CD14-positive monocyte (primary cell): ENCODE results near the gene CACUL1. TPM values are rescaled to one million over a fixed set of nuclear protein-coding genes. Genes with fewer than 3 reads are reported as not detected.

ENCODE experiments used
- DNase-seq, 3 donors: peaks; one replicate each; pipeline ENCODE4 v3.0.0-alpha.2; 2011 to 2022
- H2AFZ ChIP-seq: 2 replicates; pipeline ENCODE4 v1.6.0; 2012; ENCODE audit warnings: mild to moderate bottlenecking, low read depth, low read length, inconsistent platforms; ENCODE audit not compliant: insufficient read depth, poor library complexity, severe bottlenecking
- H3K27ac ChIP-seq, 2 donors: 1 replicate in 1 of 2; 2 replicates in 1 of 2; pipeline ENCODE4 v1.5.1; 2012 to 2013; ENCODE audit warnings: low read length in 2 of 2, control low read depth in 1 of 2, inconsistent platforms in 1 of 2, low read depth in 1 of 2, mild to moderate bottlenecking in 1 of 2
- H3K27me3 ChIP-seq, 2 donors: one replicate each; pipeline versions ENCODE4 v1.6.0 to v1.6.1; 2011 to 2013; ENCODE audit warnings: low read length in 2 of 2; ENCODE audit not compliant: control insufficient read depth in 2 of 2, insufficient read depth in 2 of 2
- H3K36me3 ChIP-seq, 2 donors: replicated peaks in 1 of 2; 1 replicate in 1 of 2; 2 replicates in 1 of 2; pipeline versions ENCODE4 v1.5.1 to v1.6.1; 2012 to 2013; ENCODE audit warnings: low read length in 2 of 2, control low read depth in 1 of 2, inconsistent platforms in 1 of 2, mild to moderate bottlenecking in 1 of 2; ENCODE audit not compliant: insufficient read depth in 2 of 2, control insufficient read depth in 1 of 2
- H3K4me1 ChIP-seq, 2 donors: 1 replicate in 1 of 2; 2 replicates in 1 of 2; pipeline versions ENCODE4 v1.5.1 to v1.6.1; 2012 to 2013; ENCODE audit warnings: low read length in 2 of 2, control low read depth in 1 of 2, inconsistent platforms in 1 of 2, mild to moderate bottlenecking in 1 of 2, moderate library complexity in 1 of 2; ENCODE audit not compliant: insufficient read depth in 2 of 2, control insufficient read depth in 1 of 2
- H3K4me2 ChIP-seq: replicated peaks from 2 replicates; pipeline ENCODE3; 2012; ENCODE audit warnings: low read length, moderate library complexity, mild to moderate bottlenecking; ENCODE audit not compliant: poor library complexity, severe bottlenecking; ENCODE audit errors: extremely low read depth
- H3K4me3 ChIP-seq, 3 experiments: fragments of 200-600 bp in 1 of 3; sonication (generic) in 1 of 3; replicated peaks in 1 of 3; 1 replicate in 2 of 3; 2 replicates in 1 of 3; pipeline ENCODE4 v1.5.1; 2011 to 2013; ENCODE audit warnings: low read length in 3 of 3, mild to moderate bottlenecking in 3 of 3, control low read depth in 2 of 3, low read depth in 2 of 3, inconsistent platforms in 1 of 3, moderate library complexity in 1 of 3
- H3K79me2 ChIP-seq: 2 replicates; pipeline ENCODE4 v1.6.0; 2012; ENCODE audit warnings: mild to moderate bottlenecking, control low read depth, inconsistent platforms, low read length, moderate library complexity; ENCODE audit not compliant: insufficient read depth
- H3K9ac ChIP-seq: 2 replicates; pipeline ENCODE4 v1.6.0; 2017; ENCODE audit warnings: low read length, mild to moderate bottlenecking; ENCODE audit not compliant: insufficient read depth, poor library complexity, severe bottlenecking
- H3K9me3 ChIP-seq, 2 donors: replicated peaks in 1 of 2; 1 replicate in 1 of 2; 2 replicates in 1 of 2; pipeline versions ENCODE4 v1.5.1 to v1.6.1; 2012 to 2013; ENCODE audit warnings: low read length in 2 of 2, control low read depth in 1 of 2; ENCODE audit not compliant: control insufficient read depth in 1 of 2, insufficient read depth in 1 of 2
- H4K20me1 ChIP-seq: 2 replicates; pipeline ENCODE4 v1.6.0; 2012; ENCODE audit warnings: mild to moderate bottlenecking, low read length, control low read depth, moderate library complexity; ENCODE audit not compliant: insufficient read depth
- H3K27ac Mint-ChIP-seq, 7 donors: one replicate each; pipeline ENCODE4 v1.8.0; 2020; ENCODE audit warnings: mild to moderate bottlenecking in 7 of 7, mixed read lengths in 7 of 7, moderate library complexity in 6 of 7, inconsistent platforms in 2 of 7
- H3K27me3 Mint-ChIP-seq, 3 donors: one replicate each; pipeline ENCODE4 v1.8.0; 2021 to 2022; ENCODE audit warnings: low read depth in 3 of 3, mild to moderate bottlenecking in 3 of 3, mixed read lengths in 3 of 3, moderate library complexity in 3 of 3, inconsistent platforms in 1 of 3
- H3K36me3 Mint-ChIP-seq, 2 donors: one replicate each; pipeline ENCODE4 v1.8.0; 2020; ENCODE audit warnings: mixed read lengths in 2 of 2, inconsistent platforms in 1 of 2, mild to moderate bottlenecking in 1 of 2
- H3K4me1 Mint-ChIP-seq: one replicate; pipeline ENCODE4 v1.8.0; 2020; ENCODE audit warnings: mild to moderate bottlenecking, mixed read lengths
- H3K4me3 Mint-ChIP-seq, 2 donors: one replicate each; pipeline ENCODE4 v1.8.0; 2020; ENCODE audit warnings: mild to moderate bottlenecking in 2 of 2, mixed read lengths in 2 of 2, moderate library complexity in 1 of 2
- H3K9me3 Mint-ChIP-seq, 7 donors: one replicate each; pipeline ENCODE4 v1.8.0; 2020 to 2022; ENCODE audit warnings: mixed read lengths in 7 of 7, mild to moderate bottlenecking in 6 of 7, moderate library complexity in 6 of 7, inconsistent platforms in 2 of 7
- WGBS: methylation state at CpG from one replicate; pipeline ENCODE4 v1.1.5; 2013; ENCODE audit warnings: missing lambda C conversion rate; ENCODE audit not compliant: insufficient coverage; 5-methylcytosine and 5-hydroxymethylcytosine counted together
- intact Hi-C, 2 donors: fragments of 100-400 bp; cut with micrococcal nuclease; formaldehyde crosslinking; loops; one replicate each; pipeline versions ENCODE4 v1.15.0 to v1.15.1; 2023
- polyA plus RNA-seq, 3 donors: library from polyadenylated mRNA; depleted of rRNA in 1 of 3; unstranded in 2 of 3; stranded (reverse) in 1 of 3; fragments of 300-500 nt in 2 of 3; fragments of >200 nt in 1 of 3; fragmentation: Illumina TruSeq in 2 of 3; gene quantifications; 1 replicate in 2 of 3; 2 replicates in 1 of 3; pipeline ENCODE4 v1.2.3, GENCODE V29; 2012 to 2021
- TF ChIP-seq, protein P1 (sequence below): fragments of 200-600 bp; IDR thresholded peaks from one replicate; pipeline ENCODE4 v1.8.0; 2022; ENCODE audit warnings: antibody characterized with exemption, mild to moderate bottlenecking

Gene CACUL1
- polyA plus RNA-seq, 3 donors = 18.1 to 50.8 (median 38.8) TPM

DNA sequence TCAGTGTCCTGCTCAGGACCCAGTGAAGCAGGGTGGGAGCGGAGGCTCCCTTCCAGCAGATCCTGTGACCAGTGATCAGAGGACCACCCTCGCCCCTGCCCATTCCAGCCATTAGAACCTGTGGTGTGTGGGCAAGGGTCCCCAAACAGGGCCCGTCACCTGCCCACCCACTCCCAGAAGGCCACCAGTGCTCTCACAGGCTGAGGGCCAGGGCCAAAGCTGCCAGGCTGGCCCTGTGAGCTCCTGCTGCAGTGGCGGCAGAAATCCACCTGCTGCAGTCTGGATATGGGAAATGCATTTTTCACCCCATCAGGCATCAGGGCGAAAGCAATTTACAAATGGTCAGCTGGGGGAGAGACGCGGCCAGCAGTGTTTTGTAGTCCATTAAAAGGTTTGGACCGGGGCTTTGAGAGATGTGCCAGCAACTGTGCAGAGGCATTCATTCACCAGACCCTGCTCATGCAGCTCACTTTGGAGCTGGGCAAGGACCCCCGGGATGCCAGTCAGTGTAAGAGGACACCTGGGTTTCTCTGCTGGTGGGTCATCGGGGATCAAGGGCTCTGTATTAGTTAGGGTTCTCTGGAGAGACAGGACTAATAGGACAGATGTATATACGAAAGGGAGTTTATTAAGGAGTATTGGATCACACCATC is 84.2 kb downstream of the CACUL1 start:
- Histone ChIP-seq H3K4me2 (no peak overlapping the region), H3K9me3 (no peaks in the 10 kb centered on the region), H3K27me3 (peaks cover 0 to 3% of the 10 kb centered on the region in 2 donors), H3K4me1 (peaks cover 0 to 16% of the 10 kb centered on the region in 2 donors), H3K79me2 (no peaks in the 10 kb centered on the region), H2AFZ (no peak overlapping the region), H3K9ac (no peak overlapping the region), H4K20me1 (no peaks in the 10 kb centered on the region), H3K36me3 (peaks cover 0 to 5% of the 10 kb centered on the region in 2 donors), H3K4me3 (no peak overlapping the region), H3K27ac (no peak overlapping the region)
- H3K4me3 Mint-ChIP-seq = no peak overlapping the region
- no peak for DNase-seq
- H3K36me3 Mint-ChIP-seq = peaks cover 12 to 19% of the 10 kb centered on the region in 2 donors
- H3K4me1 Mint-ChIP-seq = peaks cover 16% of the 10 kb centered on the region
- H3K27me3 Mint-ChIP-seq = peaks cover 10 to 21% (median 18%) of the 10 kb centered on the region in 3 donors
- intact Hi-C loops = no loop called here
- TF ChIP-seq, protein P1, sequence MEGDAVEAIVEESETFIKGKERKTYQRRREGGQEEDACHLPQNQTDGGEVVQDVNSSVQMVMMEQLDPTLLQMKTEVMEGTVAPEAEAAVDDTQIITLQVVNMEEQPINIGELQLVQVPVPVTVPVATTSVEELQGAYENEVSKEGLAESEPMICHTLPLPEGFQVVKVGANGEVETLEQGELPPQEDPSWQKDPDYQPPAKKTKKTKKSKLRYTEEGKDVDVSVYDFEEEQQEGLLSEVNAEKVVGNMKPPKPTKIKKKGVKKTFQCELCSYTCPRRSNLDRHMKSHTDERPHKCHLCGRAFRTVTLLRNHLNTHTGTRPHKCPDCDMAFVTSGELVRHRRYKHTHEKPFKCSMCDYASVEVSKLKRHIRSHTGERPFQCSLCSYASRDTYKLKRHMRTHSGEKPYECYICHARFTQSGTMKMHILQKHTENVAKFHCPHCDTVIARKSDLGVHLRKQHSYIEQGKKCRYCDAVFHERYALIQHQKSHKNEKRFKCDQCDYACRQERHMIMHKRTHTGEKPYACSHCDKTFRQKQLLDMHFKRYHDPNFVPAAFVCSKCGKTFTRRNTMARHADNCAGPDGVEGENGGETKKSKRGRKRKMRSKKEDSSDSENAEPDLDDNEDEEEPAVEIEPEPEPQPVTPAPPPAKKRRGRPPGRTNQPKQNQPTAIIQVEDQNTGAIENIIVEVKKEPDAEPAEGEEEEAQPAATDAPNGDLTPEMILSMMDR = no peak
- 91% methylated on average over 7 of the region's 11 CpGs for WGBS
- peaks cover 0 to 2% (median 0%) of the 10 kb centered on the region in 7 donors for H3K9me3 Mint-ChIP-seq
- peak overlapping the region in 2 of 7 donors; percentile 13 to 38 for H3K27ac Mint-ChIP-seq

DNA sequence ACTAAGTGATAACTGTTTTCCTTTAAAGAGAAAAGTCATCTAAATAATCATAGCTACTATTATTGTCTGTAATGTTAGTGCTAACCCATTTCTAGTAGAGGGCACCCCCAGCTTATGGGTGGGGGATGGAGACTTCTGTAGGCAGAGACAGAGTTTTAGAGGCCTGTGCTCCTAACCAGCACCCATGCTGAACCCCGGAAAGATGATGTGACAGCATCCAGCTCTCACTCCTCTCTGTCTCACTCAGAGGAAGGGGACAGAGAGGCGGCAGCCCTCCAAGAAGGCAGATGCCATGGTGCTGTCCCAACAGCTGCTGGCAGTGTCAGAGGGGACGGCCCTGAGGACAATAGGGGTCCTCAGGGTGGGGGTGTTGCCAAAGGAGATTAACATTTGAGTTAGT is 84.9 kb downstream of the CACUL1 start:
- DNase-seq = no peak
- peaks cover 12 to 14% of the 10 kb centered on the region in 2 donors for H3K36me3 Mint-ChIP-seq
- no CpG with 5 or more reads among the region's 3 CpGs for WGBS
- TF ChIP-seq, protein P1 = no peak
- Histone ChIP-seq H3K9me3 (no peaks in the 10 kb centered on the region), H3K4me1 (peaks cover 0 to 16% of the 10 kb centered on the region in 2 donors), H3K27ac (no peak overlapping the region), H3K27me3 (peaks cover 0 to 5% of the 10 kb centered on the region in 2 donors), H3K79me2 (no peaks in the 10 kb centered on the region), H3K9ac (no peak overlapping the region), H3K4me2 (no peak overlapping the region), H3K36me3 (no peaks in the 10 kb centered on the region), H4K20me1 (no peaks in the 10 kb centered on the region), H2AFZ (no peak overlapping the region), H3K4me3 (no peak overlapping the region)
- no peak overlapping the region for H3K4me3 Mint-ChIP-seq
- intact Hi-C loops = no loop called here
- no peak overlapping the region for H3K27ac Mint-ChIP-seq
- peaks cover 11 to 21% (median 18%) of the 10 kb centered on the region in 3 donors for H3K27me3 Mint-ChIP-seq
- peaks cover 0 to 2% (median 0%) of the 10 kb centered on the region in 7 donors for H3K9me3 Mint-ChIP-seq
- peaks cover 16% of the 10 kb centered on the region for H3K4me1 Mint-ChIP-seq
